ENCODE results near the gene RSRC1. TPM values are rescaled to one million over a fixed set of nuclear protein-coding genes. Genes with fewer than 3 reads are reported as not detected.
"Not testable (repeated sequence)": the region's sequence is repeated elsewhere in the genome, so short reads cannot be mapped to it uniquely, and the experiment has no call there.

RSRC1 gene
- total RNA-seq, 3 donors from 2014 or later = 26.6 to 41.9 (median 29.9) TPM

- Histone ChIP-seq H3K4me1 (ENCODE audit: low read depth) (no peaks in the 10 kb centered on the region), H3K9me3 (no peaks in the 10 kb centered on the region), H3K36me3 (ENCODE audit: low read depth) (no peaks in the 10 kb centered on the region), H3K4me3 (no peak overlapping the region)
- ATAC-seq (no peak), DNase-seq (no peak)
- intact Hi-C loops (cut with DNase I, micrococcal nuclease) = no loop called here
- TF ChIP-seq CTCF (IDR thresholded peaks at IDR 0.05) = no peak
Observed at GRCh38 chr3:158402590-158402989, 292.7 kb downstream of the RSRC1 start.

GRCh38 chr3:158403013-158403412, 293.1 kb downstream of the RSRC1 start:
- DNase-seq (no peak), ATAC-seq (no peak)
- intact Hi-C loops (cut with DNase I, micrococcal nuclease) = no loop called here
- Histone ChIP-seq H3K4me3 (no peak overlapping the region), H3K4me1 (ENCODE audit: low read depth) (no peaks in the 10 kb centered on the region), H3K36me3 (ENCODE audit: low read depth) (no peaks in the 10 kb centered on the region), H3K9me3 (no peaks in the 10 kb centered on the region)
- no peak for TF ChIP-seq CTCF (IDR thresholded peaks at IDR 0.05)

GRCh38 chr3:158404131-158404718, 294.3 kb downstream of the RSRC1 start:
- H3K36me3 ChIP-seq (ENCODE audit: low read depth) = no peaks in the 10 kb centered on the region
- intact Hi-C loops (cut with DNase I, micrococcal nuclease) = no loop called here
- H3K4me1 ChIP-seq (ENCODE audit: low read depth) = no peaks in the 10 kb centered on the region
- TF ChIP-seq CTCF (IDR thresholded peaks at IDR 0.05) = no peak
- DNase-seq = no peak
- ATAC-seq = no peak
- H3K9me3 ChIP-seq = no peaks in the 10 kb centered on the region
- H3K4me3 ChIP-seq = no peak overlapping the region

- Histone ChIP-seq H3K4me3 (no peak overlapping the region), H3K4me1 (ENCODE audit: low read depth) (no peaks in the 10 kb centered on the region), H3K36me3 (ENCODE audit: low read depth) (no peaks in the 10 kb centered on the region), H3K9me3 (no peaks in the 10 kb centered on the region)
- intact Hi-C loops (cut with DNase I, micrococcal nuclease) = no loop called here
- DNase-seq (no peak), ATAC-seq (no peak)
- no peak for TF ChIP-seq CTCF (IDR thresholded peaks at IDR 0.05)
Observed at GRCh38 chr3:158405507-158405906, 295.6 kb downstream of the RSRC1 start.

- no peak for TF ChIP-seq CTCF (IDR thresholded peaks at IDR 0.05)
- H3K4me3 ChIP-seq = no peak overlapping the region
- H3K4me1 ChIP-seq (ENCODE audit: low read depth) = no peaks in the 10 kb centered on the region
- H3K9me3 ChIP-seq = no peaks in the 10 kb centered on the region
- intact Hi-C loops (cut with DNase I, micrococcal nuclease) = no loop called here
- no peaks in the 10 kb centered on the region for H3K36me3 ChIP-seq (ENCODE audit: low read depth)
- ATAC-seq (no peak), DNase-seq (no peak)
Observed at GRCh38 chr3:158407844-158408517, 298.1 kb downstream of the RSRC1 start.

GRCh38 chr3:158408518-158408897, 298.6 kb downstream of the RSRC1 start:
- H3K4me3 ChIP-seq; intact Hi-C loops (cut with DNase I, micrococcal nuclease); ATAC-seq; H3K36me3 ChIP-seq (ENCODE audit: low read depth); DNase-seq; H3K4me1 ChIP-seq (ENCODE audit: low read depth); H3K9me3 ChIP-seq: not testable (repeated sequence)
